Stimulated activated CD4-positive, alpha-beta T cell treated with anti-CD3 and anti-CD28 coated beads, Interleukin-12 subunit alpha, Interleukin-12 subunit beta, amount 100 ng/mL, for 4 hours (primary cell): ENCODE measurements around the gene ANK3.

Source experiments
- DNase-seq: peaks from one replicate; pipeline ENCODE4 v3.0.0-alpha.2; 2020

ANK3 gene

DNA sequence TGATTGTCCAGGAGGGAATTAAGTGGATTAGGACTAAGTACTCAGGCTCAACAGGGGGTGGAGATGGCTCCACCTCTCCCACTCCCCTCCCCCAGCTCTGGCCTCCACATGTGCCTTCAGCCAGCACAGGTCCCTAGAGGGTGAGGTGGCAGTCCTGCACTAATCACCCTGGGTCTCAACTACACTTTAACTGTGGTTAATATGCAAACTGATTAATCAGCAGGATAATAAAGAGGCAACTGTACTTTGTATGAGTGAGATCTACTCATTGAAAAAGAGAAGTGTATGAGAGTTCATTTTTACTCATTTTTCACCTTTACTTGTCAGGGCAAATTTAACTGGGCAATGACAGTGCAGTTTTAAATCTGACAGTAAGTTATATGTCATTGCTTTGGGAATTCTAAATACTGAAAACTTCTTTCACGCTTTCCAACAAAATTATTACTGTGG lies 259.5 kb downstream of the ANK3 start:
- DNase-seq: no peak

DNA sequence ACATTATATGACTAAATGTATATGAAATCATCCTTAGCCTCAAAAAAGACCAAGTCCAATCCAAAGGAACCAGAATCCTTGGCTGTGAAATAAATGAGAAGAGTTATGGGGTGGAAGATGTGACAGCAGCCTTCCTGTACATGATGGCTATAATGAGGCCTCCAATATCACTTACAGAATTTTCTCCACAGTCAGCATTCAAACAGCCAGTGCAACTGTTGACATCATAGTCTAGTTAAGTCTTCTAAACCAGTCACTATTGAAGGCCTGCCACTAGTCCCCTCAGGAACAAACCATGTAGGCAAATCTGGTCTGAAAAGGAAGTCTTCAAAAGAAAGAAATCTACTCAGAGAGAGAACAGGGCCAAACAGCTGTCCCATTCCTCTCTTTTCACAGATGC lies 263.8 kb downstream of the ANK3 start:
- no peak for DNase-seq

DNA sequence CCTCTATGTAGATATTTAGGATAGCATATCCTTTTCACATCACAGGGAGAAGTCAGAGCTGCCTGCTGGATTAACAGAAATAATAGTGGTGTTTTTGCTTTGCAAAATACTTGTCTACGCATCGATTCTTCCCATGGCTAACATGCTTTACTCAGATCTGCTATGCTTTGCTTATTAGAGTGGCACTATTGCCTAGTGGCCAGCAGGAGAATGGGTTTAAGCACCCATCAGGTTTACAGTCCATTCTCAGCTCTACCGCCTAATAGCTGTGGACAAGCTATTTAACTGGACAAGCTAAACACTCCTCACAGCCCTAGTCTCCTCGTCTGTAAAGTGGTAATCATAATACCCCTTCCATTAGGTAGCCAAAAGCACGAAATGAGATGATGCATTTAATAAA lies 265.1 kb downstream of the ANK3 start:
- no peak for DNase-seq

DNA sequence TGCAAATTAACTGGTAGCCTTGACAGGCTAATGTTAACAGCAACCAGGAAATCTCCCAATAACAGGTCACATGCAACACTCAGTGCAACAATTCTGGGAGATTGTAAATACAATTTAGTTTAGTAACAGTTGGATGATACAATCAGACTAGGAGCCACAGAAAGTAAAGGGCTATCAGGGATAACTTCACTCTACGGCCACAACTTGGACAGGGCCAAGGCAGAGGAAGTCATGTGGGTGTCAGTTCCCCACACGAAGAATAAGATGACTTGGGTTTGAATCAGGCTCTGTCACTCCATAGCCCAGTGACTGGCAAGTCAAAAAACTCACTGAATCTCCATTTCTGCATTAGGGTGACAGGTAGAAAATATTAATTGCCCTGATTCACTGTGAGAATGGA lies 266.0 kb downstream of the ANK3 start:
- no peak for DNase-seq

DNA sequence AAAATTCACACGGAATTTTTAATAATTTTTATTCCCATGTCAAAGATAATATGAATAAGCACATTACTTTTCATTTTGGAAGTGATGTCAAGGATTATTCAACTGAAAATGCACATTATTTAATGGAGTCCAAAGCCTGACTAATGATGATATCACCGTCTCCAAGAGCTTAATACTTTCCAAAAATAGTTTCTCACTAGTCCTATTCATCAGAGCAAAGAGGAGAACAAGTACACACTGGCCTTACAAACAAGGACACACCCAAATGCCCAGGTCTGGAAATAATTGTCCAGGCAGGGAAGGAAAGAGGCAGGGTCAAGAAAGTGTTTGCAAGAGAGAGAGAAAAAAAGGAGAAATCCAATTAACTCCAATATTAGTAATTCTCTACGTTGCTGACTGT lies 266.5 kb downstream of the ANK3 start:
- no peak for DNase-seq

DNA sequence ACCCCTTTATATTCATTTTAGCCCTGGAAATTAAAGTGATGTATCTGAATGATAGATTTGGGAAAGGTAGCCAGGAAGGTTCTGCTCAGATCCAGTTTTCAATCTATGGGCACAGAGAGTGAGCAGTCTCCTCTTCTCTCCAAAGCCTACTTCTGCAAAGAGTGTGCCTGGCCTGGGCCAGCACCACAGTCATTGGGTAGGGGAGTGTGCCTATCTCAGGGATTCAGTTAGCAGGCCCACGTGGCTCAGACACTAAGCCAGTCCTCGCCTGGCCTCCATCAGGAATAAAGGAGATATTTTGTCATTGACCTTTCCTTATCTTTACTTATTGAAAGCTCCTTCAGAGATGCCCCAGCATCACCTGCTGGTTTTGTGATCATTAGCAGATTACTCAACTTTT lies 267.5 kb downstream of the ANK3 start:
- no peak for DNase-seq

DNA sequence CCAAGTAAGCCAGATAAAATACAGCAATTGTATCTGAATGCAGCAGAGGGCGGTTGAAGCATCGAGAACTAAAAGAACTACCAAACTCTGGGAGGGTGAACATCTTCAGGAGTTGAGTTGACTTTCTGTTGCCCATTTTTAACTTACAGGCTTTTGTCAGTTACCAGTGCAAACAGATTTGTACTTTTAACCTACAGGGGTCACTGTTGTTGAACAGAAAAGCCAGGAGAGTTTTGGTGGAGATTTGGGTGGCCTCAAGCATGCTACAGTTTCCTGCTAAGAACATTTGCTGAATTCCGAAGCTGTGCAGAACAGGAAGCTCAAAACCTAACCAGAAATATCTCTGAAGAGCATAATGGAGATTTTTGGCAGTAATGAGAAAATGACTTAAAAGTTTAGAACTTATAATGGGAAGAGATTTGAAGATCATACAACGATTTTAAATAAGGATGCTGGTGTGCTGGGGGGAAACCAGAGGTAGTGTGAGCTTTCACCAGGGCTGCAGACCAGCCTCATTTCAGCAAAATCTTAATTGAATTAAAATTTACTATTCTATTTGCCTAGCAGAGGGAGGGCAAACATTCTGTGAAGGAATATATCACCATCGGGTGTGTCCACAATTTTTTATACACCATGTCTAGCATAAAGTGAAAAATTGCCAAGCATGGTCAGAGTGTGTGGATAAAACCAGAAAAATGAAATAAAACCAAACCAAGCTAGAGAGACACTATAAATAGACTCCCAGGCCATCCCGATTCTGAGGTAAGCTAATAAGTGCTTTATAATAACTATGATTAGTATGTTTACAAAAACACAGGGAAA lies 274.7 kb downstream of the ANK3 start:
- DNase-seq: no peak

DNA sequence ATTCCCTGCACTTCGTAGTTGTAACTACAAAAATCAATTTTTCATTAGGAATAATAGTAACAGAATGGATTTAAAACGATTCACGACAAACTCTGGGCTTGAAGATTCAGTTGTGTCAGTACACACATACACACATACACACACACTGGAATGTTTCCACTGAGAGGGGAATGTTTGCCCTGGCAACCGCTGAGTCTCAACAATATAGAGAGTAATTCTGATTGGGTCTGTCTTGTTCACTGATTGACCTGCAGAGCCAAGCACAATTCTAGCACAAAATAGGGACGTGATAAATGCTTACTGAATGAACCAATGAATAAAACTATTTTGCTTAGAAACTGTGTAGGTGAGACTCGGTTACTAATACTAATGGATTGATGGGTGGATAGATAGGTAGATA lies 278.9 kb downstream of the ANK3 start:
- no peak for DNase-seq

DNA sequence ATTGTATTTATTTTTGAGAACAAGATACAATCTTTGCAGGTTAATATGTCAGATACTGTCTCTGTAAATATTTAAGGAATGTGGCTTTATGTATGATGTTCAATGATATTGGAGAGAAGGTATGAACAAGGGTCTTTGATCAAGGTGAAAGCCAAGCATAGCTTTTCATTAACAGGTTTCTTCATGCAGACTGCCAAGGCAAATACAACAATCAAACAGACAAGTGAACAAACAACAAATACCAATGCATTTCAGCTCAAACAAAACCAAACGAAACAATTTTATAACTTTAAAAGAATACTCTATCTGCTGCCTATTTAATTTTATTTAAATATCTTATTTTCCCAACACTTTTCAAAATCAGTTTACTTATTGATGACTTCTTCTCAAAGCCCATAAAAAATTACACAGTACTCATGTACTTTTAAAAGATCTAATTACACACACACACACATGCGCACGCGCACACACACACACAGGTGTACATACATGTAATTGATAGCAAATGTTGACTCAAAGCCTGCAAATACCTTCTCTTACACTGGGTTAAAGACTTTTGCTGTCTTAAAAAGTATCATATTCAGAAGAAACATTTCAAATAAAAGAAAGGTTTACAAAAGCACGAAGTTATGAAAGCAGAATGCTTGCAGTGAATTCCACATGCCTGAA lies 282.2 kb downstream of the ANK3 start:
- DNase-seq: no peak

DNA sequence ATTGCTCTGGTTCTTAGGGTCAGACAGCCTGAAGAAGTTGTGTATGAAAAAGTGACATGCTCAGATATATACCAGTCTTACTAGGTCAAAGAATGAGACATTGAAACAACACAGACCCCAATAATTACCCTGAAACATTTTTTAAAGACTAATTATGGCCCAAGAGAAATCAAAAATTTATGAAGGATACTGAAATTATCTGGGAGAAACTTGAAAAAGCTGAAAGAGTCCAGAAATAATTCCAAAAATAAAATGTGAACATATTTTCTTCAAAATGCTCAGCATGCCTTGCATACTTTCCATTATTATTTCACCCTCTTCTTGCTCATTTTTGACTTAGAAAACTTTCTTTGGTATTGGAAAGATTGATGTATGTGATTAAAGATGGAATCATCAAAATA lies 284.4 kb downstream of the ANK3 start:
- no peak for DNase-seq

DNA sequence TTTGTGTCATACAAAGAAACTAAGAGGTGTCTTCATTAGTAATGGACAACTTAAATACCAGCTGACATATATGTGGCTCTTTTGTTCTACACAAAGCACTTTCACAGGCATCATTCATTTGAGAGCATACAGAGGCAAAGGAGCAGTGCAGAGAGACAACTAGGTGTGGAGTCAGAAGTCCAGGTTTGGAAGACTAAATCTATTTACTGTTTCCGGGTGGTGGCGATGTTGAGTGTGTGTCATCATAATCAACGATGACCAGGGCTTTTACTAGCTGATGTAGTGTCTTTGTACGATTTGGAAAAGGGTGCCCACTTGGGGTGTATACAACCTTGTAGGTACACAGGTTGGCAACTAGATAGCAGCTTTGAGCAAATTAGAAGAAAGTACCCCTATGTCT lies 287.9 kb downstream of the ANK3 start:
- DNase-seq: no peak

DNA sequence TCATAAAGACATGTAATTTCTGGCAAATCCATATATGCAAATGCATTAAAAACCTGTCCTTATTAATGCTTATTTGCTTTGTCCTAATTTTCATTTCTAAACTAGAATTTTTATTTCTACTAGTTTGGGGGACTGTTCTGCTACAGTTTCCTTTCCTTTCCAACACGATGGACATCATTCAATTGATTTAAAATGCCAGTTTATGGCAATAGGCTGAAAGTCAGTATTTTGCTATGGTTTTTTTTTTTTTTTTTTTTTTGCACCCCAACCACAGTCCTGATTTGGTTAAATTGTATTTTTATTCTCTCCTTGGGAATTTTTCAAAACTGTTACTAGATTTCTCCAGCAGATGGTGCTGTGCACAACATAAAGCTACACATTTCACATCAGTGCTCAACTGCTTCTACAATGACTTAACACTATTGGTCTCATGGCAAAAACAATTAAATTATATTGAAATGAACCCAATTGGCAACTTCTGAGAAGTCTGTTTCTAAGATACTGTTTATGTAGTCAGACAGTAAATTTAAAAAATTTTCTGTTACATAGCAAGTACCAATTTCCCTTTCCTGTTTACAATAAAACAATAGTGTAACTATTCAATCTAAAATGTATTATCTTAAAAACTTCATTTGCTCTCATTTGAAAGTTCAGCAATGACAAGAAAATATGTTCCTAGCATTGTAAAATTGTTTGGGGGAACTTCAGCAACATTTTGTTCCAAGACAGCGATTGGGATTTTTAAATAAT lies 289.5 kb downstream of the ANK3 start:
- DNase-seq: no peak

DNA sequence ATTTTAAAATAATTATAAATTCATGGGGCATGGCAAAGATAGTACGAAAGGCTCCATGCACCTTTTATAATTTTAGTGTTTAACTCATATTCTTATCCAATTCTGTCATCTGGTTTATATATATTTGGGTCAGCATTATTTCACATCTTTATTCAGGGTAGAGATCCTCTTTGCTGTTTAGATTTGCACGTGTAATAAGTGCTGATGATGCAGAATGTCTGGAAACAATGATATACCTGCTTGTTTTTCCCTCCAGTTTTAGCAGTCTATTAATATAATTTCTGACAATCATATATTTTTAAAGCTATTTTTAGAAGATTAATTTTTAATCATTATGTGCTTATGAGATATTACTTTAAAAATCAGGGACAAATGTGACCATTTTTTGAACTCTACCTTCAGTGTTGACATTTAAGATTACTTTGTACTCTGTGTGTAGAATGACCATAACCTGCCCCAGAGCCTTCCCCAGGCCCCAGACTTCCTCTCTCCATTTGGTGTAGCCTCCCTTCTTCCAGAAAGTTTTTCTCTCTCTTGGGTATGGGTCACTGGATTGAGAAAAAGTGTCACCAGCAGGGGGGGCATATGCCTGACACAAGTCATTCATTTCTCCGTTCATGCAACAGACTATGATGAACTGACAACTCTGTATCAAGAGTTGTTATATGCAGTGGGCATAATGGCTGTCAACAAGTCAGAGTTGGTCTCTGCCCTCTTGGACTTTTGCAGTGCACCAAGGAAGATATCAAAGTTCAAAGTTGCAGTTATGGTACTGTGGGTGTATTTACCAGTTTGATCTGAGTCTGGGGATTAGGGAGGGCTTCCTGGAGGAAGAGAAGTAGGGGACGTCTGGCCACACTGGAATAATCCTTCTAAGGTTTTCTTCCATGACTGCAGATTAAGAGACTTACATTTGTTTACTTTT lies 290.7 kb downstream of the ANK3 start:
- DNase-seq: no peak

DNA sequence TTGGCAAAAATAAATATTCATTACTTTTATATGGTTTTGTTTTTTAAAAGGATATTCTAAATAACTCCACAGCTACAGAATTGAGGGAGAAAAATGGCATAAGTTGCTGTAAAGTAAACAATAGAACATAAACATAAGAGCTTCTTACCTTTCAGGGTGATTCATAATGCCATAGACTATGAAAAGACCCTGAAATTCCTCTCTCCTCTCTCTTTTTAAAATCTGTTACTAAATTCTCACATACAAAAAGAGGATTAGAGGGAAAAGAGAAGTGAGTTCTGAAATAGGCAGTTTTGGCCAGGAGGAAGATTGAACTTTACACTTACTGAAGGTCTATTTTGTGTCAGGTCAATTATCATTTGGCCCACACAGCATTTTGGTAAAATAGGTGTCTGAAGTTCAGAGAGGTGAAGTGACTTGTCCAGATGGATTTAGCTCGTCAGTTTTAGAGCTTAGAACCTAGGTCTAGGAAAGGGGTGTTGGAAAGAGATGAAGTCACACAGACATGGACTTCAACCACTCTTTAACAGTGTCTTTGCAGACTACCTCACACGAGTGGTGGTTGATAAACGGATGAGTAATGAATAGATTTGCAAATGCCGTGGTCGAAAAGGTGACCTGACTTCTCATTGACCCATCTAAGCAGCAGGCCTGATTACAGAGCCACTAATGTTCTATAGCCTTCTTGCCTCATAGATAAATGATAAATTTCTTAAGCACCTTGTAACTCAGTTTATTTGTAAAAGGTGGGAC lies 292.7 kb downstream of the ANK3 start:
- DNase-seq: no peak

DNA sequence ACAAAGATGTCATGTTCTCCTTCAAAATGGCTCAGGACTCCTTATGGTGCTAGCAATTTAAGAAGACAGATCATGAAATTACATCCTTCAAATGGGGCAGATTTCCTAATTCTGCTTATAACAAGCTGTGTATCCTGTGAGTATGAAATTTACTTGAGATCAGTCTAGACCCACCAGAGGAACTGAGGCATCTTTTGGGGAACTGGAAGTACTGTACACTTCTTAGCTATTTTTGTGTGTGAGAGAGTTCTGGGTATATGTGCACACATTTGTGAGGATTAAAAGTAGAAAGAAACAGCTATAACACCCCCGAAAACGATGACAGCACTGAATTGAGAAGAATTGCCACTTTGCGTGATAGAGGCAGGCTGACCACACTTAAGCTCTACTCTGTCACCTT lies 296.4 kb downstream of the ANK3 start:
- no peak for DNase-seq

DNA sequence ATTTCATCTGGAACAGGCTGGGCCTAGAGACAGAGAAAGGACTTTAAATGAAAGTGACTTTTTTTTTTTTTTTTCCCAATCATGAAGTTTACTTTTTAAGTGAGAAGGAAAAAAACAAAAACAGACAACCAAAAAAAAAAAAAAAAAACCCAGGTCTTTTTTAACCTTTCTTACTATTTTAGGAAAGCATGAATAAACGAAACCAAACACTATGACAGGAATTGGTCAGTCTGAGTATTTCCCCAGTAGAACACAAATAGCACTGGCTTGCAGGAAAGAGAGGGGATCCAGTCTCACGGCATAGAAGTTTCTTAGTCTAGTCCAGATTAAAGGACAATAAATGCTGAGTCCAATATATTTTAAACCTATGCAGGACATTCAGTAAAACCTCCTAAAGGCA lies 302.8 kb downstream of the ANK3 start:
- no peak for DNase-seq

DNA sequence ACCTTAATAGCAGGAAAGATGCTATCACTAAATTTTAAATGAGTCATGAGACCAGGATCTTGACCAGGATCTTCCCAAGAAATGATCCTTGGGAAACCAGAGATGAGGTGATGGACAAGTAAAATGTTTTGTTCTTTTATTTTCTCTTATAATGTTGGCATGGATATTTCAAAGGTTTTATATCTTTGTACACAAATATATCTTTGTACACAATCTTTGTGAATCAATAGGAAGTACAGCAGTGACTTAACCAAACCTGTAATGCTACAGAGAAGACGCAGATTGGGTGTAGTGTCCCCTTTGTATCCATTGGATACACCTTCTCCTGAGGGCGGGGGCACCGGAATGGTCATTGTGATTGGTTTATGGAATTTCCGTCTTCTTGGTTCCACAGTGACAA lies 303.3 kb downstream of the ANK3 start:
- DNase-seq: no peak

DNA sequence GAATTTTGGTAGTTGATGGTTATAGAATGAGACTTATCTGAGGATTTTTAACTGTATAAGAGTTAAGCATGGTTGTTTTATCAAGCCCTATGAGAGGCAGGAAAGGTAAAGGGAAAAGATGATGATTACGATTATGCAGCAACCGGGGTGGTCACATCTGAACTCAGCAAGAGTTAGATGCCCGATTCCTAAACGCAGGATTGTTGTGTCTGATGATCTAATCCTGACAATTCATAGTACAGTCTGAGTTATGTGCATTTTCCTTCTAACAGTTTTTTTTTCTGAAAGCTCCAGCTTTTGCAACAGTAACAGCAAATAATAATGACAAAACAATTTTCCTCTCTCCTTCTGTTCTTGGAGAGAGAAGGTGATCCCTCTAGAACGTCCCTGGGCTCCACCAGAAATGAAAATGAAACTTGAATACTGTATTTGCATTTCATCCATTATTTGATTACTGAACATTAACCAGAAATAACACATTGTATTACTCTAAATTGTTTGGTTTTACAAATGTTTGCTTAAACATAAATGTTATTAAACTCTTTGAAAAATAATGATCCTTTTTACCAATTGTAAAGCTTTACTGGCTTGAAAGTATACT lies 306.8 kb downstream of the ANK3 start:
- DNase-seq: no peak

DNA sequence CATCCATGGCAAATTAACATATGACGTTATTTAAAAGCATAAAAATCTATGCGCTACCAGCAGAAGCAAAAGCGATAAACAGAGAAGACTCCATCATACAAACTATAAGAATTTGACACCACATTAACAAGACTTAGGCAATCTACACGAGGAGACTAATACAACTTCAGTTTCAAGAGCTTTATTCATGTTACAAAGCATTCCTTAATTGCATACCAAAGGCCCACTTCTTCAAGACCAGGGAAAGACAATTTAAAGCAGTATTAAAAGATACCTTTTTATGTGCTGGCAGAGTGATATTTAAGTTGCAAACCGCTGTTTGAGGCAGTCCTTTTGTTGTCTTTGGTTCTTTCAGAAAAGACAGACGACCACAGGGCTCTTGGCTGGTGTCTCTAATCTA lies 307.3 kb downstream of the ANK3 start:
- no peak for DNase-seq

DNA sequence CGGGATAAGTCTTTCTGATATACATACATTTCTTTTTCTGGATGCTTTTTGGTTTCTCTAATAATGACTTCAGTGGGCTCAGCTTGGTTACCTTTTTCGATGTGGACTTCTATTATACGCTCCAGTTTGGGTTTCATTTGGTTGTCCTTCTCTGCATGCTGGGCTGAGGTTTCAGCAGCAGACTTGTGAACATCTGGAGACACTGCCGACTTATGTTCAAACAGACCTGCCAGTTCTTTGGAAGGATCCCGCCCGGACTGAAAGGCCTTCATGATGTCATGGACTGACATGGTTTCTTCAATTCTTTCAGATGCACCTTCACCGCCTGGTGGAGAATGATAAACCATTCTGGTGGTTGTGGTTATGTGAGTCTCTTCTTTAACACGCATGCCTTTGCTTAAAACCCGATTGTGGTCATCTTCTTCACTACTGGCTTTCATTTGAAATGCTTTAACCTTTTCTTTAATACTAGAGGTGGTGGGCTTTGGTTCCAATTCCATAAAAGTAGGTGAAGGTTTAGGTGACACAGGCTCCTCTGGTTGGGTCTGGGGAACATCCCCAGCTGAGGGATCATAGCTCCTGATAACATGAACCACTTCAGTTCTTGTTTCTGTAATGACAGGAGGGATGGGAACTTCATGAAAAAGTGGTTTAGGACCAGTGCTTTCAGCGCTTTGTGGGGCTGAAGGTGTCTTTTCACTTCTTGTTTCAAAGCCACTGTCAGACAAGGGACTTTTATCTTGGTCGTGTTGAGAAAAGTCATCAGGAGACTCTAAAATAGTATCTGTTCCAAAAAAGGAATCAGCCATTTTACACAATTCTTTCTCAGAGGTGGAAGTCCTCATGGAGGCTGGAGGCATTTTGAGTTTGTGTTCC lies 315.7 kb downstream of the ANK3 start:
- DNase-seq: no peak

DNA sequence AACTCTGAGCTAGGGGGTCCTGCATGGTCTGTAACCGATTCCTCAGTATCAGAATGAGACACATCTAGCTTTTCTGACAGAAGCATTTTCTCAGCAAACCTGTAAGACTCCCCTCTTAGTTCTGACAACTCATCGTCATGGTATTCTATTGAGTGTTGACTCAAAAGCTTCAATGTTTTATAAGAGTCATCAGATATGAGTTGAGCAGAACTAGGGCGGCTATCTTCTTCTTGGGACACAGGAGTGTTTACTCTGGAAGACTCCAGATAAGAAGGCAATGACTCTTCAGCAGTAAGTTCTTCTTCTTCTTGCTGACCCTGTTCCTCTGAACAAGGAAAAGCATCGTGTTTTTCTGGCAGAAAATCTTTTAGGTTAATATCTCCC lies 316.3 kb downstream of the ANK3 start:
- DNase-seq: no peak
